GM21526 (cell line): ENCODE data around the gene MPL.

Source experiments
- ATAC-seq: cut with Tn5 transposase; IDR thresholded peaks from one replicate; pipeline ENCODE4 v1.9.1; 2021; ENCODE audit warnings: moderate library complexity; ENCODE audit not compliant: unreplicated experiment, low FRiP score

Gene MPL

DNA sequence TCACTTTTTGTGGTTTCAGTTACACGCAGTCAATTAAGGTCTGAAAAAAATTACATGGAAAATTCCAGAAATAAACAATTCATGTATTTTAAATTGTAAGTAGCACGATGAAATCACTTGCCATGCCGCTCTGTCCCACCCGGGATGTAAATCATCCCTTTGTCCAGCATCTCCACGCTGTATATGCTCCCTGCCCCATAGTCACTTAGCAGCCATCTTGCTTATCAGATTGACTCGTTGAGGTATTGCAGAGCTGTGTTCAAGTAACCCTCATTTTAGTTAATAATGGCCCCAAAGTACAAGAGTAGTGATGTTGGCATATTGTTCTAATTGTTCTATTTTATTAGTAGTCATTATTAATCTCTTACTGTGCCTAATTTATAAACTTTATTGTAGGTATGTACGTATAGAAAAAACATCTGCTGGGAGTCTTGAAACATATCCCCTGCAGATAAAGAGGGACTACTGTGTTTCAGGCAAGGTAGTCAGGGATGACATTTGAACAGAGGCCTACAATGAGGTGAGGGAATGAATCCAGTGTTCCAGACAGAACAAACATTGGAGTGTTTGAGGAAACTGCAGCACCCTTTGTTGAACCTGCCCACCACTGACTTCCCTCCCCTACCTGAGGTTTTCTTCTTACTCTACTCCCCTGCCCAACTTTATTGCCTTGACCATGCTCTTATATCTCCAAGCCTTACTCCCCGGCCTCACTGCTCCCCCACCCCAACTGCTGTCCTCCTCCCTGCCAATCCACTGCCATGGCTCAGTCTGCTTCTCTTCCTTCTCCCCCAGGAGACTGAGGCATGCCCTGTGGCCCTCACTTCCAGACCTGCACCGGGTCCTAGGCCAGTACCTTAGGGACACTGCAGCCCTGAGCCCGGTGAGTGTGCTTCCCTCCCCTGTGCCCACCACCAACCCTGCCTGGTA, 14.1 kb downstream of the MPL start:
- no peak for ATAC-seq

DNA sequence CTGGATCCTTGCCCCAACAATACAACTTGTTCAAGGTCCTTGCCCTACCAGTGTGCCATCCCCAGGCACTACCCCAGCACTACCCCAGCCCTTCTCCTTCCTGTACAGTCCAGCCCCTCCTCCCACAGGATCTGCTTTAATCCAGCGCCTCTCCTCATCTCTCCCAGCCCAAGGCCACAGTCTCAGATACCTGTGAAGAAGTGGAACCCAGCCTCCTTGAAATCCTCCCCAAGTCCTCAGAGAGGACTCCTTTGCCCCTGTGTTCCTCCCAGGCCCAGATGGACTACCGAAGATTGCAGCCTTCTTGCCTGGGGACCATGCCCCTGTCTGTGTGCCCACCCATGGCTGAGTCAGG, 14.7 kb downstream of the MPL start:
- ATAC-seq = no peak

DNA sequence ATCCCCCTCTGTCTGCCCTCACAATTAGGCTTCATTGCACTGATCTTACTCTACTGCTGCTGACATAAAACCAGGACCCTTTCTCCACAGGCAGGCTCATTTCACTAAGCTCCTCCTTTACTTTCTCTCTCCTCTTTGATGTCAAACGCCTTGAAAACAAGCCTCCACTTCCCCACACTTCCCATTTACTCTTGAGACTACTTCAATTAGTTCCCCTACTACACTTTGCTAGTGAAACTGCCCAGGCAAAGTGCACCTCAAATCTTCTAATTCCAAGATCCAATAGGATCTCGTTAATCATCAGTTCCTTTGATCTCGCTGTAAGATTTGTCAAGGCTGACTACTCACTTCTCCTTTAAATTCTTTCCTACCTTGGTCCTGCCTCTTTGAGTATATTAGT, 15.3 kb downstream of the MPL start:
- no peak for ATAC-seq

DNA sequence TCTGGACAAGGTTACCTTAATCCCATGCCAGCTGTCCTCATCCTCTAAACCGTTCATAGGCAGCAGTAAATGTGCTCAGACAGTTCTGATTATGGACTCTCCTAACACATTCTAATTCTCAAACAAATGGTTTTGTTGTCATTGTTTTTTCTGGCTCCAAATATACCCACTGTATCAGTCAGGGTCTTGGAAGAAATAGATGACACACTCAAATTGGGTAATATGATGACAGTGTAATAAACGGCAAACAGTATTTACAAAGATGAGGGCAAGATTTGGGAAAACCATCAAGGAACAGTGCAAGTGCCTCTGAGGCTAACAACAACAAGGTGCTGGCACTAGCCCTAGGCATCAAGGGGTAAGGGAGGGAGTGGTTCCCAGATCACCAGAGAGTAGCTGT, 16.9 kb downstream of the MPL start:
- ATAC-seq = no peak

DNA sequence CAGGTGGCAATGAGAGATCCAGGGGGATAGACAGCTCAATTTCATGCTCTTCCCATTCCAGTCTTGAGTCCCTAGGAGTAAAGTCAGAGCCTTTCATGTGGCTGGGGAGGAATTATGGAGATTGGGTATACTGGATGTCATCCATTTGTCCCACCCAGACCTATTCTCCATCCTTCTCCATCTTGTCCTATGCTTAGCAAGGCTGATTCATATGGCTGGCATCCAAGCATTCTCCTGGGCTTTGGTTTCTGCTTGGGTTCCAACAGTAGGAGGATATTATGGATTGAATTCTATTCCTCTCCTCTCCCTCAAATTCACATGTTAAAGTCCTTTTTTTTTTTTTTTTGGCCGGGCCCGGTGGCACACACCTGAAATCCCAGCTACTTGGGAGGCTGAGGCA, 17.3 kb downstream of the MPL start:
- no peak for ATAC-seq

DNA sequence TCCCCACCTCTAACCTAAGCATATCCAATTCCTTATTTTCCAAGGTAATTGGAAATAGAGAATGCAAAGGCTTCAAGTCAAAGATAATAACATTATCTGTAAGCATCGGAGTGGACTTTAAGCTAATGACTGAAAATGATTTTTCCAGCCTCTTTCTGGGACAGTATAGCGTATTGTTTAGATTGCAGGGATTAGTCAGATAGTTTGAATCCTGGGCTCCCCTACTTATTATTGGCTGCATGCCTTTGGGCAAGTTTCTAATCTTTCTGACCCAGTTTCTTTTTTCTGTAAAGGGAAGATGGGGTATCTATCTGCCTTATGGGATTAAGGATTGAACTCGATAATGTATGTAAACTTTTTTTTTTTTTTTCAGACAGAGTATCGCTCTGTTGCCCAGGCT, 19.6 kb downstream of the MPL start:
- ATAC-seq = no peak

DNA sequence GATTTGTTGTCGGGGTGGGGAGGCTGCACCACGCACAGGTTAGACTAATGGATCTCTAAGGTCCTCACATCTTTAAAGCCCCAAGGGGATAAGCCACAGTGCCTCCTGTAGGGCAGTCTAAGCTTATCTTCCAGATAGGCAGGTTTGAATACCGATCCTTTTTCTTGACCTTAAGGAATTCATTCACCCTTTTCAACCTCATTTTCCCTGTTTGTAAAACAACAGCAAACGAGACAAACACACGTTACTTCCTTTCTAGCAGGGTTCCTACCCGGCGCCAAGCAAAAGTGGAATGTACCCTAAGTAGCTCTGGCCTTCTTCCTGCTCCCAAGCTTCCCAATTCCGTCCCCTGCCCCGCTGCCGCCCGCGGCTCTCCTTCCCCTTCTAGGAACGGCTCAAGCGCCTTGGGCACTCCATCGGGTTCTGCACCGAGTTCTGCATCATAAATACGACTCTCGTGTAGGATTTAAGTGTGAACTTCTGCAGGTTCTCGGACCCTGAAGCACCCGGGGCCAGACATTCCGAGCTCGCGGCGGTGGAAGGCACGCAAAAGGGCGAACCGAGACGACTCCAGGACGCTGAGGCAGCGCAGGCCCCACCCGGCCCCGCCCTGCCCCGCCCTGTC, 20.6 kb downstream of the MPL start:
- no peak for ATAC-seq

DNA sequence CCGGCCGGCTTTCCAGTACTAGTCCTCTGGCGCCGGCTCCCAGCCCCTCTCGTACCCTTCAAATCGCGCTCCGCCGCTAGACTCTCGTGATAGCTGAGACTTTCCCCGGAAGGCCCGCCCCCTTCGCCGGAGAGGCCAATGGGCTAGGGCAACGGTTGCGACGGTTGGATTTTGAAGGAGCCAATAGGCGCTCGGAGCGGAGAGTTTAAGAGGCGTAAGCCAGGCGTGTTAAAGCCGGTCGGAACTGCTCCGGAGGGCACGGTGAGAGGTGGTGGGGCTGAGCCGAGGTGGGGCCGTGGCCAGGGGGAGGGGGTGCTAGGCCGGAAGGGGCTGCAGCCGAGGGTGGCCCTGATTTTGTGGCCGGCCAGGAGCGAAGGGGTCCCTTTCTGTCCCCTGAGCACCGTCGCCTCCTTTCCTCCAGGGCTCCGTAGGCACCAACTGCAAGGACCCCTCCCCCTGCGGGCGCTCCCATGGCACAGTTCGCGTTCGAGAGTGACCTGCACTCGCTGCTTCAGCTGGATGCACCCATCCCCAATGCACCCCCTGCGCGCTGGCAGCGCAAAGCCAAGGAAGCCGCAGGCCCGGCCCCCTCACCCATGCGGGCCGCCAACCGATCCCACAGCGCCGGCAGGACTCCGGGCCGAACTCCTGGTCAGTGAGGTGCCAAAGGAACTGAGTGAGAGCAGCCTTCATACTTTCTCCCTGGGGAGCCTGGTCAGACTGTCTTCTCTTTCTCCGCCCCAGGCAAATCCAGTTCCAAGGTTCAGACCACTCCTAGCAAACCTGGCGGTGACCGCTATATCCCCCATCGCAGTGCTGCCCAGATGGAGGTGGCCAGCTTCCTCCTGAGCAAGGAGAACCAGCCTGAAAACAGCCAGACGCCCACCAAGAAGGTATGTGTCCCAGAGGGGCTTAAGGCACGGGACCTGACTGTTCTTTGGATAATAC, 21.4 kb downstream of the MPL start, which contains the start of gene CDC20:
Gene CDC20 (plus strand): TSS at position 236 of the 948 bp plus-strand sequence. CDS start 235 bp downstream, at position 471.
- ATAC-seq = peak; percentile 91

DNA sequence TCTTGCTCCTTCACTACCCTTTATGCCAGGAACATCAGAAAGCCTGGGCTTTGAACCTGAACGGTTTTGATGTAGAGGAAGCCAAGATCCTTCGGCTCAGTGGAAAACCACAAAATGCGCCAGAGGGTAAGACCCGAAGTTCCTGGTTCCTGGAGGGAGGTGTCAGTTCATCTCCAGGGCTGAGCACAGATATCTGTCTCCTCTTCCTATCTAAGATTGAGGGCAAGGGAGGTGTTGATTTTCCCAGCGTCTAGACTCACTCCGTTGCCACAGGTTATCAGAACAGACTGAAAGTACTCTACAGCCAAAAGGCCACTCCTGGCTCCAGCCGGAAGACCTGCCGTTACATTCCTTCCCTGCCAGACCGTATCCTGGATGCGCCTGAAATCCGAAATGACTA, 22.1 kb downstream of the MPL start:
- ATAC-seq = no peak

DNA sequence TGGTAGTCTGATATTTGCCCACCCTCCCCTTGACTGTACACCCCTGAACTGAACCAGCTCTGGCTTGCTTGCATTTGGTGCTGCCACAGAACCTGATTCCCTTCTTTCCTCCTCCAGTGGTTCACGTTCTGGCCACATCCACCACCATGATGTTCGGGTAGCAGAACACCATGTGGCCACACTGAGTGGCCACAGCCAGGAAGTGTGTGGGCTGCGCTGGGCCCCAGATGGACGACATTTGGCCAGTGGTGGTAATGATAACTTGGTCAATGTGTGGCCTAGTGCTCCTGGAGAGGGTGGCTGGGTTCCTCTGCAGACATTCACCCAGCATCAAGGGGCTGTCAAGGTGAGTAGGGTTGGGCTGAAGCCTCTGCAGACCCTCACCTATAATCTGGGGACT, 23.0 kb downstream of the MPL start:
- no peak for ATAC-seq

DNA sequence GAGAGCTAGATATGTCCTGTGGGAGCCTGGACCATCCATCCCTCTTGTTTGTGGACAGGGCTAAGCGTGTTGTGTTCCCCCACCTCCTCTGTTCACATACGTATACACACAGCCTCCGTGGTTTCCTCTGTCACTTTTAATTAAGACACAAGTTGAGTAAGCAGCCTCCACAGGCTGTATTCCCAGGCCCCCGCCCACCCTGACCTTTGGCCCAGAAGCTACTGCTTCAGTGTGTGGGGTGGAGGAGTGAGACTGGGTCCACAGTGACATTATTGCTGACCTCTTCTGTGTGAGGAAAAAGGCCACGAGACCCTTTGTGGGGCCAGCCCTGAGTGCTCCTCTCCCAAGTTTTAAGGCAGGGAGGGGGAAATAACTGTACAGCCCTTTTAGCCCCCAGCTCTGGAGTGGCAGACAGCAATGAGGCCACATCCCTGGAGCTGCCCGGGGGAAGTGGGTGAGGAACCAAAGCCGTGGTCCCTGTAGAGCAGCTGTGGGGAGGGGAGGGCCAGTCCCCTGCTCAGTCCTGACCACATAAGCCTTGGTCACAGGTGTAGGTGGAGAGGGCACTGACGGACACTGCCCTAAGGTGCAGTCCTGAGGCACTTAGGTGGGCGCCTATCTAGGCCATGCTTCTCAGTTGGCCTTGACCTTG, 25.8 kb downstream of the MPL start:
- no peak for ATAC-seq

DNA sequence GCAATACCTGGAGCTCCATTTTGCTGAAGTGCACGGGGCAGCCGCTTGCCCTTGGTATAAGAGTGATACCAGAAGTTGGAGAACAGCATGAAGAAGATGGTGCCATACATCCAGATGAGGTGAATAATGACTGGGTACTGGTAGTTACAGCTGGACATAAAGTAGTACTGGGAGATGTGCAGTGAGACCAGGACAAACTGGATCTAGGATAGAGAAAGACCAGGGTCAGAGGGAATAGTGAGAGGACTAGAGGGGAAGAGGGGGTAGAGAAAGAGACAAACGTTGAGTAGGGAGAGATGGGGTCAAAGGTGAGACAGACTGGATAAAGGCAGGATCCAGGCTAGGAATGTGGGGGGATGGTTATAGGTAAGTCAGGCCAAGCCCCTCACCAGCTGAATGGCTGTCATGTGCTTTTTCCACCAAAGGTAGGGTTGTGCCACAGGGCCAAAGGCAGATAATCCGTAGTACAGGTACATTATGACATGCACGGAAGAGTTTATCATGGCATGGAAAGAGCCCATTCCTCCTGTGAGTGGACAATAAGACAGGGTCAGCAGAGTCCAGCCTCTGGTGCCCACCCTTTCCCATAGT, 26.4 kb downstream of the MPL start:
- ATAC-seq = no peak

DNA sequence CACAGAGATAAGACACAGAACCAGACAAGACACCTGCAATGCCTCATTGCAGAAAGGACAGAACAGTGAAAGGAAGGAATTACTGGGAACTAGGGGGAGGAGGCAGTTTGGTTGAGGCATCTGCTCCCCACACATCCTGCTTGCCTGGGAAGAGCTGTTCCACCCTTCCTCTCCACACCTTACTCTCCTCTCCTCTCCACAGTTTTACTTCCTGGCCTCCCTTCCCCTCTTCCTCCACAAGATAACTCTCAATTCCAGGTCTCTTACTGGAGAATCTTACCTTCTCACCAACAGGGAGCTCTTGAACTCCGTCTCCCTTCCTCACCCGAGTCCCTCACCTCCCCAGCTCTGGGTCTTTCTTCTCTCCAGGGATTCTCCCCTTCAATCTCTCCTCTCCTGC, 28.1 kb downstream of the MPL start:
- no peak for ATAC-seq

DNA sequence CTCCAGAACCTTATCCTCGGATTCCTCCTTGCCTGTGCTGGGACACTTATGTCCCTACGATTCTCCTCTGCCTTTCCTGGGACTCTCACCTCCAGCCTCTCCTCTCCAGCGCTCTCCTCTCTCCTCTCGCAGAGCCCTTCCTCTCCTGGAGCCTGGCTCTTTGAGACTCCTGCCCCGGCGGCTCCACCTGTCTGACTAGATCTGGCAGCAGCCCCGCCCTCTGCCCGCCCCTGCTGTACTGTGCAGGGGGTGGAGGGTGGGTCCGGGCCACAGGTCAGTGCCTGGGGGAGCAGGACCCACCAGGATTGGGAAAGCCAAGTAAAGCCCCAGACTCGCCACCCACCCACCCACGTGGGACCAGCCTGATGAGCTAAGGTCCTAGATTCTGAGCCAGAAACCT, 28.6 kb downstream of the MPL start:
- ATAC-seq = no peak

DNA sequence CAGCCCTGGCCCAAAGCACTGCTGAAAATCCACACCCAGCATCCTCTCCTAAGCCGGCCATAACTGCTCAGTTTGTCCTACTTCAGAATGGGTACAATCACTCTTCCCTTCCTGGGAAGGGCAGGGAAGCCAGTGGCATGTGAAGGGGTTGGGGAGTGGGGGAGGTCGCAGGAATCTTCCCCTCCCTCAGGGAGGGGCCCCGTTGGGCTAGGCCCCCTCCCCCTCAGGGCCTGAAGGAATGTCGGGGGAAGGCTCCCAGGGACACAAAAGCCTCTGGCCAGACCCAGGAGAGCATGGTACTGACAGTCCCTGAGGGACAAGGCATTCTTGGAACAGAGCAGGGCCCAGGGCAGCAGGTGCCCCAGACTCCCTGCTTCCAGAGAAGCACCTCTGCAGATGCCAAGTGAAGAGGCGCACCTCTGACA, 29.0 kb downstream of the MPL start:
- ATAC-seq = no peak

DNA sequence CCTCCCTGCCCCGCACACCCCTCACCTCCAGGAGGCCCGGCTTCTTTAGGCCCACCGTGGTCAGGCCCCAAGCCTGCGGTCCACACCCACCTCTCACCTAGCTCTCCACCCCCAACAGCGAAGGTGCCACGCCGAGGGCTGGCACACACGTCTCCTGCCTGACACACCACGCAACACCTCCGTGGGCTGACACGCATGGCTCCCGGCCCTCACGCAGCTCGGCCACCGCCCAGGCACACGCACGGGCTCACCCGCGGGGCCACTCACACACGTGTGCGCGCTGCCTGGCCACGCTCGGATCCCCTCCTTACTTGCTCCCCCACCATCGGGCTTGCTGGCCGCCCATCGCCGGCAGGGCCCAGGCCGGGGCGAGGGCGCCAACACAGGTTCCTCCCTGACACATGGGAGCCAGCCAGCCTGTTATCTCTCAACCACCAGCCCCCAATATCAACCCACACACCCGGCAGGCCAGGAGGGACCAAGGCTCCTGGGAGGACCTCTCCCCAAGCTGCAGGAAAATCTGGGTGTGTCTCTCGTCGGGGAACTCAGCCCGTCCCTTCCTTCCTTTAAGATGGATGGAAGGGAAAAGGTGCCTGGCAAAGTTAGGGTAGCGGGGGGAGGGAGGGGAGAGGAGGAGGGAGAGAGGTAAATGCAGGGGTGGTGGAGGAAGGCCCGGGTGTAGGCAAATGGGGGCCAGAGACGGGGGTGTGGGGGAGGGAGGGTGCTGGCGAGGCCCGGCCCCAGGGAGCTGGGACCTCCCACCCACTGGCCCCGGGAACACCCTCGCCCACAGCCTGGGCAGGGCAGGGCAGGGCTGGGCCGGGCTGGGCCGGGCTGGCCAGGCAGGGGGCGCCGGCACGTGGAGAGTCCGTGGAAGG, 29.6 kb downstream of the MPL start:
- peak; percentile 30 for ATAC-seq

DNA sequence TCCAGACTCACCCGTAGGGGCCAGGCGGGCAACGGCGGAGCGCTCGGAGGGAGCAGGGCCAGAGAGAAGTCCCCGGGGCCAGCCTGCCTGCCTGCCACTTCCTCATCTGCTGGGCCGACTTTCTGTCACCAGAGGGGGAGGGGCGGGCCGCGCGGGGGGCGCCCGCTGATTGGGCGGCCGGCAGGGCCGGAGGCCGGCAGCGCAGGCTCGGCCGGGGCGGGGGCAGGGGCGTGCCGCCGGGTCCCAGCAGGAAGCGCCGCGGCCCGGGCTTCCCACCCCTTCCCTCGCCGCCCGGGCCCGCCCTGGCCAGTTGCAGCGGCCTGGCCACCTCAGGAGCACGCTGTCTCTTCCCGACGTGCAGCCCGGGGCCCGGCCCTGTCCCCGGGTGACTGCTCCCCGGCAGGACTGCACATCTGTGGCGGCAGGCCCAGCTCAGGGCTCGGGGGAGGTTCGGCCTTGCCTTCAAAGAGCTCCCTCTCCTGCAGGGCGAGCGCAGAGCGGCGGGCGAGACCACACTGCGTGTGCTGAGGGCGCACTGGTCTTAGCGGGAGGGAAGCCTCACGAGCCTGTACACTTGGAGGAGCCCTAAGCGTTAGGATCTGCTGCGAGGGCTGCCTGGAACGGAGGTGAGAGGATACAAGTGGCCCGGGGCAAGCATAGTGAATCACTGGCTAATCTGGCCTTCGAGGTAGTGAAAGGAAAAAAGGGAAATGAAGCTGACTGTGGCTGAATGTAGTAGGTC, 30.5 kb downstream of the MPL start, which contains the start of gene ELOVL1:
Gene ELOVL1 (minus strand): TSS at position 108 of the 742 bp plus-strand sequence. CDS start 2,402 bp downstream, outside the sequence.
- peak; percentile 61 for ATAC-seq

DNA sequence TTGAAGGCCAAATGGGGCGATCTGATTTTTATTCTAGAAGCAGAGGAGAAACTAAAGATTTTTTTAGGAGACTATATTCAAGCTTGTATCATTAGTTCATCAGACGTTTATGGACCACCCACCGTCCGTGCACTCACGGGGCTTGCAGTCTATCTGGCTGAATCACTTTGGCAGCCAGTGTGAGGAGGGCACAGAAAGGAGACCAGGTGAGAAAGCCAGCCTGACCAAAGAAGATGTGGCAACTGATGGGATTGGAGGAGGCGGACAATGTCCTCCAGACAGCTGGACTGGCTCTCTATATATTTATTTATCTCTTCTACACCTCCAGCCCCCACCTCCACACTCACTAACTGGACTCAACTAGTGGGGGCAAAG, 31.0 kb downstream of the MPL start:
- ATAC-seq = no peak
